Stimulated activated CD4-positive, alpha-beta T cell treated with anti-CD3 and anti-CD28 coated beads, TNF-alpha, amount 100 ng/mL, for 4 hours (primary cell): Measurements from ENCODE around the gene C19orf81.
A peak's percentile ranks its signal among the peaks of the same experiment; 100 is the strongest.

Source experiments
- DNase-seq, 3 experiments: peaks; one replicate each; pipeline ENCODE4 v3.0.0-alpha.2; 2020; ENCODE audit warnings: low read depth in 3 of 3

C19orf81 gene

GRCh38 chr19:50679177-50680125 lies 30.2 kb downstream of the C19orf81 start:
- DNase-seq = peak; percentile 41 to 63 (median 55)

GRCh38 chr19:50686310-50687032 lies 37.2 kb downstream of the C19orf81 start:
- DNase-seq = no peak

- DNase-seq = no peak
Observed at GRCh38 chr19:50688766-50689165, 39.5 kb downstream of the C19orf81 start.

- DNase-seq = no peak
Observed at GRCh38 chr19:50690439-50690838, 41.2 kb downstream of the C19orf81 start.

GRCh38 chr19:50693064-50693975 lies 44.1 kb downstream of the C19orf81 start:
- no peak for DNase-seq

- DNase-seq = no peak
Observed at GRCh38 chr19:50694815-50695145, 45.5 kb downstream of the C19orf81 start.

GRCh38 chr19:50695251-50696093 lies 46.2 kb downstream of the C19orf81 start:
- DNase-seq = no peak

GRCh38 chr19:50696094-50696483 lies 46.8 kb downstream of the C19orf81 start:
- no peak for DNase-seq

GRCh38 chr19:50697414-50698124 lies 48.3 kb downstream of the C19orf81 start:
- DNase-seq = no peak

GRCh38 chr19:50701367-50701985 lies 52.2 kb downstream of the C19orf81 start:
- DNase-seq = no peak

- DNase-seq = no peak
Observed at GRCh38 chr19:50702158-50702870, 53.1 kb downstream of the C19orf81 start.

GRCh38 chr19:50702871-50703829 lies 53.9 kb downstream of the C19orf81 start:
- no peak for DNase-seq

- DNase-seq = no peak
Observed at GRCh38 chr19:50703915-50704796, 54.9 kb downstream of the C19orf81 start.

- no peak for DNase-seq
Observed at GRCh38 chr19:50705422-50706019, 56.3 kb downstream of the C19orf81 start.

GRCh38 chr19:50706387-50706786 lies 57.1 kb downstream of the C19orf81 start:
- DNase-seq = no peak

GRCh38 chr19:50708179-50708879 lies 59.1 kb downstream of the C19orf81 start:
- no peak for DNase-seq
